GM12873 (cell line): ENCODE data around the gene ANO4.

Source experiments
- TF ChIP-seq, protein P1 (sequence below): IDR thresholded peaks from 2 replicates; pipeline ENCODE4 v1.5.1; 2012; ENCODE audit warnings: low read depth, mild to moderate bottlenecking, moderate library complexity, low read length, control low read depth; ENCODE audit not compliant: insufficient read depth; ENCODE audit errors: missing control alignments

The ANO4 gene

DNA sequence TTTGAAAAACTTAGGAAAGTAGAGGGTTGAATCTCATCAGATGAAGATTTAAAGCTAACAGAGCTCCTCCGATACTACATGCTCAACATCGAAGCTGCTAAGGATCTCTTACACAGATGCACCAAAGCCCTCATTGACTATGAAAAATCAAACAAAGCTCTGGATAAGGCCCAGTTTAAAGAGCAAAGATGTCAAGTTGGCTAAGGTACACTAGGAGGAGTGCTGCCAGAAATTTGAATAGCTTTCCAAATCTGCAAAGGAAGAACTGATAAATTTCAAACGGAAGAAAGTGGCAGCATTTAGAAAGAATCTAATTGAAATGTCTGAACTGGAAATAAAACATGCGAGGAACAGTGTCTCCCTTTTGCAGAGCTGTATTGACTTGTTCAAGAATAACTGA is 274.3 kb downstream of the ANO4 start:
- TF ChIP-seq, protein P1, sequence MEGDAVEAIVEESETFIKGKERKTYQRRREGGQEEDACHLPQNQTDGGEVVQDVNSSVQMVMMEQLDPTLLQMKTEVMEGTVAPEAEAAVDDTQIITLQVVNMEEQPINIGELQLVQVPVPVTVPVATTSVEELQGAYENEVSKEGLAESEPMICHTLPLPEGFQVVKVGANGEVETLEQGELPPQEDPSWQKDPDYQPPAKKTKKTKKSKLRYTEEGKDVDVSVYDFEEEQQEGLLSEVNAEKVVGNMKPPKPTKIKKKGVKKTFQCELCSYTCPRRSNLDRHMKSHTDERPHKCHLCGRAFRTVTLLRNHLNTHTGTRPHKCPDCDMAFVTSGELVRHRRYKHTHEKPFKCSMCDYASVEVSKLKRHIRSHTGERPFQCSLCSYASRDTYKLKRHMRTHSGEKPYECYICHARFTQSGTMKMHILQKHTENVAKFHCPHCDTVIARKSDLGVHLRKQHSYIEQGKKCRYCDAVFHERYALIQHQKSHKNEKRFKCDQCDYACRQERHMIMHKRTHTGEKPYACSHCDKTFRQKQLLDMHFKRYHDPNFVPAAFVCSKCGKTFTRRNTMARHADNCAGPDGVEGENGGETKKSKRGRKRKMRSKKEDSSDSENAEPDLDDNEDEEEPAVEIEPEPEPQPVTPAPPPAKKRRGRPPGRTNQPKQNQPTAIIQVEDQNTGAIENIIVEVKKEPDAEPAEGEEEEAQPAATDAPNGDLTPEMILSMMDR = no peak

DNA sequence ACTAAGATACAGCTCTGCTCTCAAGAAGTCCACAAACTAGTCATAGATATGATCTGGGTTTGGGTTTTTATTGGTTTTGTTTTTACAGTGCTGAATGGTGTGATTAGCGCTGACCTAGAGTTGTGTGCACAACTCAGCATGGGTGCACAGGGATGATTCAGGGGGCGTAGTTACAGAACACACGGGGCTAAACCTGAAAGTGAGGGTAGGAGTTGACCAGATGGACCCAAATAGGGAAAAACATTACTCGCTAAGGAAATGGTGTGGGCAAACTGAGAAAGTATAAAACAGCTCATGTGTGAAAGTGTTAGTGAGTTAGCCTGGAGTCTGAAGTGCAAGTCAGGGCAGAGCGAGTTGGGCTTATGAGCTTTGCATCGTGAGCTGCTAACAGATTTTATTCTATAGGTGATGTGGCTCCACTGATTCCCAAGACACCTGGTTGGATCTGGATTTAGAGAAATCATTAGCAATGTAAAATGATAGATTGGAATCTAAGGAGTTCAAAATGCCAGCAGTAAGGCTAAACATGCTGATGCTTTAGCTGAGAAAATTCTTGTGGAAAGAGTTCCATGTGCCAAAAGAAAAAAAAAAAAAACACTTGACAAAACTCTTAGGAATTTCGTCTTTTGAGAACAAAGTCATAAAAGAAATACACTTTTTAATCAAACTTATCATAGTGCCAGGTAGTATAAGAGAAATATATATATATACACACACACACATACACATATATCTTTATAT is 280.5 kb downstream of the ANO4 start:
- TF ChIP-seq, protein P1 = no peak

- TF ChIP-seq, protein P1 = no peak
Observed at GRCh38 chr12:101076921-101077320, 282.3 kb downstream of the ANO4 start.

DNA sequence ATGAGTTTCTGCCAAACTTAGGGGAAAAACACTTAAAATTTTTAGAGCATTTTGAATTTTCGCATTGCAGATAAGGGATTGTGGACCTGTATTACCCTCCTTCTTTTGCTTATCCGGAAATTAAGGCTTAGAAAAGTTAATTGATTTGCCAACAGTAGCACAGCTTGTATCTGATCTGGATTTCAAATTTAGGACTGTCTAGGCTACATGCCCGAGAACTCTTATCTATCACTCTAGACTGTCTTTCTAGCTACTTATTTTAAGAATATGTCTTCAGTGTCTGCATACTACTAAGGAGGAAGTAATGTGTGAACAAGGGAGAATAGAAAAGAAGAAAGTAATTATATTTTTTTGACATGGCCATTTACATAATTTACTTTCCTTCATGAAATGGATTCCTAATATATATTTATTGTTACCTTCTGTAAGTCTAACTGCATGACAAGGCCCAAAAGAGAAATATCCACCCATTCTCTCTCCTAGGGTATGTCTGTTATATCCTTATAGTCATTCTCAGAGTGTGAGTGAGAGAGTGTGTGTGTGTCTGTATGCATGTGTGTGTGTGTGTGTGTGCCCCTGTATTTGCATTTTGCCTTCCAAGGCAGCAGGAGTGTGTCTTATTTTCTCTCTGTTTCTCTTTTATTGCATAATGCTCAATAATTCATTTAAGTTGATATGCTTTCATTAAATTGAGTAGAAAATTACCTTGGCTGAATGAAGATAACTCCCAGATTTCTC is 283.4 kb downstream of the ANO4 start:
- TF ChIP-seq, protein P1 = no peak

DNA sequence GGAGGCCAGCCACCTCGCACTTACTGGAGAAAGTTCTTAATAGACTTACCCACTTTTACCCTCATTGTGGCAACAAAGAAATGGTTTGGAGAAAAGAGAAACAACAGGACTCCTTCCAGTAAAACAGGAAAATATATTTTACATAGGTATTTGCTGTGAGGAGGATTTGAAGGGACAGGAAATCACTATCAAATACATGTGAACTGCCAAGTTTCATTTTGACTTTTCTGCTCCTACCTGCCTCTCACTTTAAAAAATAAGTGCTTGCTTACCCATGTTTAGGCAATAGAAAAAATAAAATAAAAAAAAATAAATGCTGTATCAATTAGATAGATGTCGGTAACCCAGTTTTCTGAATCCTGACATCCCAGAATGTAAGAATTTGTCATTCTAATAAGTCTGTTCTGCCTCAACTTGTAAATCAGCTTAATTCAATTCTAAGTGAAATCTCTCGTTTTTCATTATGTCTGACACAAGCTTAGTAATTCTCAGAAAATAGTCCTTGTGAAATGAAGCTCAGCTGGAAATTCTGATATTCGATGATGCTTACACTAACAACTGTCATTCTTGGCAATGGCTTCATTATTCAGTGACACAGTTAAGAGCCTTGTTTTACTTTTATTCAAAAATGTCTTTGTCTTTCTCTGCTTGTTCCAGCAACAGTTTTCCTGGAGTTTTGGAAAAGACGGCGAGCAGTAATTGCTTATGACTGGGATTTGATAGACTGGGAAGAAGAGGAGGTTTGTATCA is 284.1 kb downstream of the ANO4 start:
- TF ChIP-seq, protein P1 = no peak

GRCh38 chr12:101082706-101083105 is 288.1 kb downstream of the ANO4 start:
- TF ChIP-seq, protein P1 = no peak
